ENCODE measurements around the gene PHACTR2.

- TF ChIP-seq EP300 (IDR thresholded peaks at IDR 0.05; ENCODE audit: borderline replicate concordance), result no peak
- TF ChIP-seq MAX (IDR thresholded peaks at IDR 0.05), result no peak
- no peak for TF ChIP-seq NFIC (IDR thresholded peaks at IDR 0.05)
- no peak for TF ChIP-seq TEAD4 (IDR thresholded peaks at IDR 0.05)
- no peak for TF ChIP-seq RAD21 (IDR thresholded peaks at IDR 0.05; ENCODE audit: low read depth)
- TF ChIP-seq REST (IDR thresholded peaks at IDR 0.05; ENCODE audit: low read depth), result no peak
- TF ChIP-seq YY1 (IDR thresholded peaks at IDR 0.05; ENCODE audit: low read depth), result no peak
- no peak for TF ChIP-seq FOXM1 (IDR thresholded peaks at IDR 0.05; ENCODE audit: borderline replicate concordance, low read depth)
These were observed 16.2 kb downstream of the PHACTR2 start for GRCh38 chr6:143694013-143694412.

Measured in Ishikawa (cell line).